Sigmoid colon (tissue), 7 donors: Measurements from ENCODE around the gene FLNB. TPM values are rescaled to one million over a fixed set of nuclear protein-coding genes. Genes with fewer than 3 reads are reported as not detected.

Source experiments
- DNase-seq: peaks from one replicate; pipeline ENCODE4 v3.0.0-alpha.2; 2019
- H3K27ac ChIP-seq, 4 donors: fragments of 200-600 bp; sonication (generic); one replicate each; pipeline ENCODE4 v1.5.1; 2016 to 2019; ENCODE audit warnings: mild to moderate bottlenecking in 1 of 4
- H3K27me3 ChIP-seq, 3 donors: fragments of 200-600 bp; sonication (generic); one replicate each; pipeline ENCODE4 v1.5.1; 2019; ENCODE audit warnings: mild to moderate bottlenecking in 1 of 3
- H3K36me3 ChIP-seq, 4 donors: fragments of 200-600 bp; sonication (generic); one replicate each; pipeline ENCODE4 v1.5.1; 2016 to 2019
- H3K4me1 ChIP-seq, 4 donors: fragments of 200-600 bp; sonication (generic); one replicate each; pipeline ENCODE4 v1.5.1; 2017 to 2019
- H3K4me3 ChIP-seq, 4 donors: fragments of 200-600 bp; sonication (generic); one replicate each; pipeline ENCODE4 v1.5.1; 2017 to 2019; ENCODE audit warnings: mild to moderate bottlenecking in 2 of 4, moderate library complexity in 1 of 4
- H3K9me3 ChIP-seq, 4 donors: fragments of 200-600 bp in 3 of 4; sonication (generic) in 3 of 4; one replicate each; pipeline versions ENCODE4 v1.5.1 to v1.6.1; 2013 to 2019
- EP300 ChIP-seq, 4 donors: sonication (generic); formaldehyde crosslinking; IDR thresholded peaks; one replicate each; pipeline ENCODE4 v1.6.1; 2017; ENCODE audit warnings: antibody characterized with exemption in 4 of 4
- POLR2A ChIP-seq, 2 donors: fragments of 450-650 bp; IDR thresholded peaks; one replicate each; pipeline ENCODE4 v1.6.1; 2016; ENCODE audit warnings: antibody characterized with exemption in 2 of 2, mild to moderate bottlenecking in 2 of 2, moderate library complexity in 2 of 2
- POLR2AphosphoS5 ChIP-seq, 4 donors: sonication (generic); formaldehyde crosslinking; IDR thresholded peaks; one replicate each; pipeline ENCODE4 v1.6.1; 2017; ENCODE audit warnings: antibody characterized with exemption in 4 of 4
- whole genome bisulfite sequencing, 2 donors: extraction: QIAGEN DNeasy Blood & Tissue Kit; methylation state at CpG; one replicate each; pipeline ENCODE4 v1.1.7; 2013; 5-methylcytosine and 5-hydroxymethylcytosine counted together
- intact Hi-C: fragments of 100-400 bp; cut with DNase I; formaldehyde crosslinking; loops from one replicate; pipeline ENCODE4 v1.15.1; 2023
- polyA plus RNA-seq, 3 donors: library from polyadenylated mRNA; stranded (reverse); fragments of 200-250 nt; gene quantifications; one replicate each; pipeline ENCODE4 v1.2.3, GENCODE V29; 2013
- total RNA-seq, 4 donors: library from RNA; depleted of rRNA; stranded (reverse); fragments of >200 nt; gene quantifications; one replicate each; pipeline ENCODE4 v1.1.0, GENCODE V29; 2016
- TF ChIP-seq, protein P1 (sequence below), 4 experiments: fragments of 450-650 bp in 3 of 4; fragments of 200-600 bp in 1 of 4; IDR thresholded peaks; one replicate each; pipeline ENCODE4 v1.5.1; 2016 to 2019; ENCODE audit warnings: antibody characterized with exemption in 4 of 4, mild to moderate bottlenecking in 3 of 4, moderate library complexity in 2 of 4
- donor health status: healthy with polysubstance abuse.
- donor health status: Bipolar disorder and iron deficiency.
- donor health status: healthy.

The FLNB gene
- total and polyA plus RNA-seq, 7 donors: 51.7 to 277 (median 109) TPM

DNA sequence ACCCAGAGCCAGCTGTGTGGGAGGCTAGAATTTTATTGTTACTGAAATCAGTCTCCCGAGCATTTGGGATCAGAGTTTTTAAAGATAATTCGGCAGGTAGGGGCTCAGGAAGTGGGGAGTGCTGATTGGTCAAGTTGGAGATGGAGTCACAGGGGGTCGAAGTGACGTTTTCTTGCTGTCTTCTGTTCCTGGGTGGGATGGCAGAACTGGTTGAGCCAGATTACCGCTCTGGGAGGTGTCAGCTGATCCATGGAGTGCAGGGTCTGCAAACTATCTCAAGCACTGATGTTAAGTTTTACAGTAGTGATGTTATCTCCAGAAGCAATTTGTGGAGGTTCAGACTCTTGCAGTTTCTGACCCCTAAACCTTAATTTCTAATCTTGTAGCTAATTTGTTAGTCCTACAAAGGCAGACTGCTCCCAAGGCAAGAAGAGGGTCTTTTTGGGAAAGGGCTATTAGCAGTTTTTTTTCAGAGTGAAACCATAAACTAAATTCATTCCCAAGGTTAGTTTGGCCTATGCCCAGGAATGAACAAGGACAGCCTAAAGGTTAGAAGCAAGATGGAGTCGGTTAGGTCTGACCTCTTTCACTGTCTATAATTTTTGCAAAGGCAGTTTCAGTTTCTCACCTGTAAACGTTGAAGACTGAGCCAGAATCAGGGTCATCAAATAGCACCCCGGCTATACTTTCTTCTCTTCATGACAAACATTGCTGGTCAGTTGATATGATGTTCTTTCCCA lies 28.2 kb downstream of the FLNB start:
- no peaks in the 10 kb centered on the region for H3K27me3 ChIP-seq
- H3K27ac ChIP-seq: peak overlapping the region; percentile 58 to 93 (median 78)
- H3K4me3 ChIP-seq: no peak overlapping the region
- H3K36me3 ChIP-seq: no peaks in the 10 kb centered on the region
- H3K9me3 ChIP-seq: no peaks in the 10 kb centered on the region
- H3K4me1 ChIP-seq: peaks cover 0 to 89% (median 82%) of the 10 kb centered on the region in 4 donors
- intact Hi-C loops: no loop called here
- TF ChIP-seq POLR2A (IDR thresholded peaks at IDR 0.05) (no peak), POLR2AphosphoS5 (IDR thresholded peaks at IDR 0.05) (no peak), EP300 (IDR thresholded peaks at IDR 0.05) (no peak)
- WGBS, 2 donors: 37 to 72% methylated on average over 8 of the region's 8 CpGs
- DNase-seq: no peak

DNA sequence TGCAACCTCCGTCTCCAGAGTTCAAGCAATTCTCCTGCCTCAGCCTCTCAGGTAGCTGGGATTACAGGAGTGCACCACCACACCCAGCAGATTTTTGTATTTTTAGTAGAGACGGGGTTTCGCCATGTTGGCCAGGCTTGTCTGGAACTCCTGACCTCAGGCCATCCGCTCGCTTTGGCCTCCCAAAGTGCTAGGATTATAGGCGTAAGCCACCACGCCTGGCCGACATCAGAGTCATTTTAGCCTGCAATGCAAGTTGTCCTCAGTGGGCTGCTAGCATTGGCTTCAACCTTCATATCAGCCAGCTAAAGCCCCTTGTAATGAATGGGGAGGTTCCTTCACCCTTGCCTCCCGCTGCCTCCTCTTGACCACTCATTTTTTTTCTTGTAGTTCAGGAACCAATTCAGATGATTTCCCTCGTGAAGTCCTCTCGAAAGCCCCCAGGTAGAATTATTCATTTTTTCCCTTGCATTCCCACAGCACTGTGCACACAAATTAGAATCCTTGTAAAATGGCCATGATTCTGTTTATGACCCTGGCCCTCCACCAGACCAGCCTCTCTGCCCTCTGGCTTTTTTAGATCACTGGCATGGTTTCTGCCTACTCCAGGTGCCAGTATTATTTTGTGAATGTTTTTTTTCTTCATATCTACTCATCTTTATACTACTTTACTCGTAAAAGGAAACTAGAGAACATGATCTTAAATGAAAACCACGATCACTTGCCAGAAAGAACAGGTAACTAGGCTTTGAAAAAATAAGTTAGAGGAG lies 29.1 kb downstream of the FLNB start:
- peaks cover 0 to 89% (median 84%) of the 10 kb centered on the region in 4 donors for H3K4me1 ChIP-seq
- H3K4me3 ChIP-seq: no peak overlapping the region
- no peak for DNase-seq
- no peaks in the 10 kb centered on the region for H3K36me3 ChIP-seq
- 84 to 89% methylated on average over 13 of the region's 13 CpGs for WGBS, 2 donors
- no peaks in the 10 kb centered on the region for H3K27me3 ChIP-seq
- no peak for TF ChIP-seq EP300 (IDR thresholded peaks at IDR 0.05)
- TF ChIP-seq POLR2A (IDR thresholded peaks at IDR 0.05): no peak
- TF ChIP-seq, protein P1, sequence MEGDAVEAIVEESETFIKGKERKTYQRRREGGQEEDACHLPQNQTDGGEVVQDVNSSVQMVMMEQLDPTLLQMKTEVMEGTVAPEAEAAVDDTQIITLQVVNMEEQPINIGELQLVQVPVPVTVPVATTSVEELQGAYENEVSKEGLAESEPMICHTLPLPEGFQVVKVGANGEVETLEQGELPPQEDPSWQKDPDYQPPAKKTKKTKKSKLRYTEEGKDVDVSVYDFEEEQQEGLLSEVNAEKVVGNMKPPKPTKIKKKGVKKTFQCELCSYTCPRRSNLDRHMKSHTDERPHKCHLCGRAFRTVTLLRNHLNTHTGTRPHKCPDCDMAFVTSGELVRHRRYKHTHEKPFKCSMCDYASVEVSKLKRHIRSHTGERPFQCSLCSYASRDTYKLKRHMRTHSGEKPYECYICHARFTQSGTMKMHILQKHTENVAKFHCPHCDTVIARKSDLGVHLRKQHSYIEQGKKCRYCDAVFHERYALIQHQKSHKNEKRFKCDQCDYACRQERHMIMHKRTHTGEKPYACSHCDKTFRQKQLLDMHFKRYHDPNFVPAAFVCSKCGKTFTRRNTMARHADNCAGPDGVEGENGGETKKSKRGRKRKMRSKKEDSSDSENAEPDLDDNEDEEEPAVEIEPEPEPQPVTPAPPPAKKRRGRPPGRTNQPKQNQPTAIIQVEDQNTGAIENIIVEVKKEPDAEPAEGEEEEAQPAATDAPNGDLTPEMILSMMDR (IDR thresholded peaks at IDR 0.05): no peak
- no peak for TF ChIP-seq POLR2AphosphoS5 (IDR thresholded peaks at IDR 0.05)
- intact Hi-C loops: no loop called here
- peak overlapping the region in 3 of 4 donors; percentile 73 to 93 (median 84) for H3K27ac ChIP-seq
- H3K9me3 ChIP-seq: no peaks in the 10 kb centered on the region

DNA sequence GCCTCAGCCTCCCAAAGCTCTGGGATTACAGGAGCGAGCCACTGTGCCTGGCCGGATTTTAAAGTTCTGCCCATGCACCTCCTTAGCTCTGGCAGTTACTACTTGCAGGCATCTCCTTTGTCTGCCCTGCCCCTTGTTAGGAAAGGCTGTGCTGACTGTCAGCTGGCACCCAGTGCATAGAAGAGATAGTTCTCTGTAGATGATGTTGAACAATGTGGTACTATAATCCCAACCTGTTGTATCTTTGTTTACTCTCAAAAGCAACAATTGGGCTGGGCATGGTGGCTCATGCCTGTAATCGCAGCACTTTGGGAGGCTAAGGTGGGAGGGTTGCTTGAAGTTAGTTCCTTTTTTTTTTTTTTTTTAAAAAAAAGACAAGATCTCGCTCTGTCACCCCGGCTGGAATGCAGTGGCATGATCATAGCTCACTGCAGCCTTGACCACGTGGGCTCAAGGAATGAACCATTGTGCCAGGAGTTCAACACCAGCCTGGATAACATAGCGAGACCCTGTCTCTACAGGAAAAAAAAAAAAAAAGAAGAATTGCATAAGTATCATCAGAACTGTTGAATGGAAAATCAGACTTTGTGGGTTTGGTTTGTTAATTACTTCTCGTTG lies 30.6 kb downstream of the FLNB start:
- Histone ChIP-seq H3K4me3 (no peak overlapping the region), H3K4me1 (peaks cover 0 to 95% (median 93%) of the 10 kb centered on the region in 4 donors), H3K36me3 (no peaks in the 10 kb centered on the region), H3K27me3 (no peaks in the 10 kb centered on the region), H3K9me3 (no peaks in the 10 kb centered on the region), H3K27ac (peak overlapping the region; percentile 15 to 93 (median 60))
- intact Hi-C loops: no loop called here
- peak; percentile 42 for DNase-seq
- 55 to 64% methylated on average over 8 of the region's 8 CpGs for WGBS, 2 donors
- TF ChIP-seq POLR2AphosphoS5 (IDR thresholded peaks at IDR 0.05): peak in 1 of 4 donors; percentile 13
- TF ChIP-seq POLR2A (IDR thresholded peaks at IDR 0.05): no peak

DNA sequence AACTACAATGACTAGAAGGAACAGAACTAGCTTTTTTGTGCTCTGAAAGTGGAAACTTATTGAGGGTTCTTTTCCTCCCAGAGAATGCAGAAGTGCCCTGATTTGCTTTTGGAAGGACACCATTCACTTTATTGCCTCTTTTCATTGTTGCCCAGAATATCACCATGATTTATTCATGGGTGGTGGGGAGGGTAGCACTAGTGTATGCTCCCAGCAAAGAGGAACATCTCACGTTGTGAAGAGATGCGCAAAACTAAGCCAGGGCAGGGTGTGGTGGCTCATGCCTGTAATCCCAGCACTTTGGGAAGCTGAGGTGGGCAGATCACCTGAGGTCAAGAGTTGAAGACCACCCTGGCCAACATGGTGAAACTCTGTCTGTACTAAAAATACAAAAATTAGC lies 31.4 kb downstream of the FLNB start:
- WGBS, 2 donors: 47 to 70% methylated on average over 2 of the region's 2 CpGs
- DNase-seq: peak; percentile 11
- peaks cover 0 to 97% (median 95%) of the 10 kb centered on the region in 4 donors for H3K4me1 ChIP-seq

DNA sequence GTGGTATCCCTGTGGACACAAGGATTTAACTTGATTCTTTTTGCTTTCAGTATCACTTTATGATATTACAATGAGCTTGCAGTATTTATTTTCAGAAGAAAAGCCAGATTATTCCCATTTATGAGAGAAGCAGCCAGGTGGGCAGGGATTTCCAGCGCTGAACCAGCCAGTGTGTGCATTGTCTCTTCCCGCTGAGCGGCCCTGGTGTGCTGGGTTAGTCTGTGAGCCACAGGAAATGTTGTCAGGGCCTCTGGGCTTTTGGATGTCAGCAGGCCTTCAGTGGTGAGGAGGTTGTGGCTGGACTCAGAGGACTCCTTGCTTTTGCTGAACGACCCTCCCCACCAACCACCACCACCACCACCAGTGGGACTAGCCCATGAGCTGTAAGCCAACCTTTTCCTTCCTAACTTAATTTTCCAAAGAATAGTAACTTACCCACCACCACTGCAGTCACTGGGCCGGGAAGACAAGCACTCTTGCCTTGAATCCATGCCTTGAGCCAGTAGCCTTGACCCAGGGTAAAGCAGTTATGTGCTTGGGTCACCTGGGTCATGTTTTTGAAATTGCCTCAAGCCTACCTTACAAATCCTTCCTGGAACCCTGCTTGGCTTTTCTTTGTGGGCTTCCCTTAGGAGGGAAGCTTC lies 33.1 kb downstream of the FLNB start:
- Histone ChIP-seq H3K36me3 (no peaks in the 10 kb centered on the region), H3K4me3 (no peak overlapping the region), H3K27me3 (no peaks in the 10 kb centered on the region), H3K4me1 (peaks cover 0 to 90% (median 84%) of the 10 kb centered on the region in 4 donors), H3K27ac (peak overlapping the region; percentile 57 to 93 (median 84)), H3K9me3 (no peaks in the 10 kb centered on the region)
- intact Hi-C loops: no loop called here
- peak; percentile 65 for DNase-seq
- TF ChIP-seq POLR2A (IDR thresholded peaks at IDR 0.05) (no peak), EP300 (IDR thresholded peaks at IDR 0.05) (no peak), POLR2AphosphoS5 (IDR thresholded peaks at IDR 0.05) (no peak)
- TF ChIP-seq, protein P1 (IDR thresholded peaks at IDR 0.05): no peak
- WGBS, 2 donors: 54 to 60% methylated on average over 5 of the region's 5 CpGs

More for the DNA sequence above, 31.4 kb downstream of the FLNB start:
- intact Hi-C loops: no loop called here
- Histone ChIP-seq H3K4me3 (no peak overlapping the region), H3K27ac (peak overlapping the region; percentile 57 to 93 (median 84)), H3K27me3 (no peaks in the 10 kb centered on the region), H3K9me3 (no peaks in the 10 kb centered on the region), H3K36me3 (no peaks in the 10 kb centered on the region)
- TF ChIP-seq POLR2AphosphoS5 (IDR thresholded peaks at IDR 0.05) (no peak), EP300 (IDR thresholded peaks at IDR 0.05) (no peak), POLR2A (IDR thresholded peaks at IDR 0.05) (no peak)
- TF ChIP-seq, protein P1 (IDR thresholded peaks at IDR 0.05): no peak
